GM23248 (cell line): ENCODE measurements around the gene GPC1. TPM values are rescaled to one million over a fixed set of nuclear protein-coding genes. Genes with fewer than 3 reads are reported as not detected.
A peak's percentile ranks its signal among the peaks of the same experiment; 100 is the strongest.

Experiments used
- DNase-seq: peaks from one replicate; pipeline ENCODE4 v3.0.0-alpha.2; 2015
- H2AFZ ChIP-seq: fragments of 200-600 bp; sonication (generic); 2 replicates; pipeline ENCODE4 v1.6.1; 2016; ENCODE audit warnings: antibody characterized with exemption
- H3F3A ChIP-seq: fragments of 200-600 bp; sonication (generic); 2 replicates; pipeline ENCODE4 v1.6.1; 2016; ENCODE audit warnings: mild to moderate bottlenecking, antibody characterized with exemption, mixed run types; ENCODE audit not compliant: insufficient read depth
- H3K27ac ChIP-seq: fragments of 200-600 bp; sonication (generic); 2 replicates; pipeline ENCODE4 v1.5.1; 2016; ENCODE audit warnings: mild to moderate bottlenecking
- H3K27me3 ChIP-seq: fragments of 200-600 bp; sonication (generic); replicated peaks from 2 replicates; pipeline ENCODE4 v1.6.1; 2016; ENCODE audit warnings: mild to moderate bottlenecking; ENCODE audit not compliant: insufficient read depth
- H3K36me3 ChIP-seq: fragments of 200-600 bp; sonication (generic); 2 replicates; pipeline ENCODE4 v1.6.1; 2016; ENCODE audit warnings: low read depth, mild to moderate bottlenecking
- H3K4me1 ChIP-seq: fragments of 200-600 bp; sonication (generic); 2 replicates; pipeline ENCODE4 v1.6.1; 2016; ENCODE audit warnings: mild to moderate bottlenecking; ENCODE audit not compliant: insufficient read depth
- H3K4me2 ChIP-seq: fragments of 200-600 bp; sonication (generic); one replicate; pipeline ENCODE4 v1.6.1; 2016; ENCODE audit warnings: mild to moderate bottlenecking; ENCODE audit not compliant: unreplicated experiment
- H3K4me3 ChIP-seq: fragments of 200-600 bp; sonication (generic); 2 replicates; pipeline ENCODE4 v1.5.1; 2016; ENCODE audit warnings: mild to moderate bottlenecking
- H3K79me2 ChIP-seq: fragments of 200-600 bp; sonication (generic); 2 replicates; pipeline ENCODE4 v1.6.1; 2016; ENCODE audit warnings: mild to moderate bottlenecking; ENCODE audit not compliant: insufficient read depth
- H3K9ac ChIP-seq: fragments of 200-600 bp; sonication (generic); 2 replicates; pipeline ENCODE4 v1.6.1; 2016; ENCODE audit warnings: mild to moderate bottlenecking
- H3K9me2 ChIP-seq: fragments of 200-600 bp; sonication (generic); 2 replicates; pipeline ENCODE4 v1.6.1; 2016; ENCODE audit warnings: mixed run types, mild to moderate bottlenecking, moderate library complexity; ENCODE audit not compliant: insufficient read depth
- H3K9me3 ChIP-seq: fragments of 200-600 bp; sonication (generic); one replicate; pipeline ENCODE4 v1.6.1; 2017; ENCODE audit warnings: low read depth
- H4K20me1 ChIP-seq: fragments of 200-600 bp; sonication (generic); 2 replicates; pipeline ENCODE4 v1.6.0; 2016; ENCODE audit not compliant: insufficient read depth
- EZH2 ChIP-seq: fragments of 200-600 bp; sonication (generic); IDR thresholded peaks from 2 replicates; pipeline ENCODE4 v1.6.1; 2018; ENCODE audit warnings: antibody characterized with exemption, mild to moderate bottlenecking; ENCODE audit not compliant: insufficient read depth, poor library complexity, severe bottlenecking
- EZH2phosphoT487 ChIP-seq: fragments of 200-600 bp; sonication (generic); IDR thresholded peaks from 2 replicates; pipeline ENCODE4 v1.6.1; 2018; ENCODE audit warnings: antibody characterized with exemption, moderate library complexity, mild to moderate bottlenecking, low read depth; ENCODE audit not compliant: insufficient read depth
- WGBS, 2 experiments: methylation state at CpG; one replicate each; pipeline ENCODE4 v1.1.6; 2015 to 2017; ENCODE audit warnings: low lambda C conversion rate in 2 of 2, low coverage in 1 of 2; ENCODE audit errors: missing lambda C conversion rate in 2 of 2; 5-methylcytosine and 5-hydroxymethylcytosine counted together
- in situ Hi-C: fragments of 300-500 bp; cut with MboI; formaldehyde crosslinking; loops from 2 replicates; pipeline ENCODE4 v1.15.0; 2020
- polyA plus RNA-seq: library from polyadenylated mRNA; unstranded; fragments of >200 nt; fragmentation: Nextera tagmentation; extraction: Ambion mirVana; gene quantifications from 2 replicates; pipeline ENCODE4 v1.2.1, GENCODE V29; 2016
- total RNA-seq: library from RNA; depleted of rRNA; stranded (reverse); fragments of >200 nt; shearing (Covaris generic); gene quantifications from 2 replicates; pipeline ENCODE4 v1.2.3, GENCODE V29; 2014

The GPC1 gene
- total and polyA plus RNA-seq, 2 experiments from 2014 or later: 66.4 to 88.2 TPM

DNA sequence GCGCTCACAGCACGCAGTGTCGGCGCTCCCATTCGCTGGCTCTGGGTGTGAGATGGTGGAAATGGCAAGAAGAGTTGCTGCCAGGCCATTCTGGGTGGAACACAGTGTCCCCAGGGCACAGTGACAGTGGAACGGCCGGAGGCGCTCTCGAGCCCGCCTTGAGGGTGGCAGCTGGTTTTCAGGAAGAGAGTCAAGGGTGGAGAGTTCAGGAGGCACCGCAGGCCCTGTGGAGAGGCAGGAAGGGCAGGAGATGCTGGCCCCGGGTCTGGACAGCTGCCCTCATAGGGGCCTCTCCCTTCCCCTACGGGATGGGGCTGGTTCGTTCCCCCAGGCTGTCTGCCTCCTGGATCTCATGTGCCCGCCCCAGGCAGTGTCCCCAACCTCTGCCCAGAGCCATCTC is 12.5 kb downstream of the GPC1 start:
- in situ Hi-C loops: no loop called here
- H3K9me3 ChIP-seq: no peaks in the 10 kb centered on the region
- H3K27ac ChIP-seq: no peak overlapping the region
- H4K20me1 ChIP-seq: no peaks in the 10 kb centered on the region
- H3K4me1 ChIP-seq: no peaks in the 10 kb centered on the region
- no peak overlapping the region for H3K9ac ChIP-seq
- no peak overlapping the region for H2AFZ ChIP-seq
- H3K4me2 ChIP-seq: no peak overlapping the region
- H3F3A ChIP-seq: no peaks in the 10 kb centered on the region
- no peaks in the 10 kb centered on the region for H3K36me3 ChIP-seq
- 91 to 94% methylated on average over 15 of the region's 15 CpGs for WGBS, 2 experiments
- no peak overlapping the region for H3K4me3 ChIP-seq
- DNase-seq: no peak
- H3K79me2 ChIP-seq: peaks cover 26% of the 10 kb centered on the region; the same call in 1 of the 2 replicates
- no peaks in the 10 kb centered on the region for H3K27me3 ChIP-seq
- TF ChIP-seq EZH2 (no peak), EZH2phosphoT487 (no peak)
- no peaks in the 10 kb centered on the region for H3K9me2 ChIP-seq

DNA sequence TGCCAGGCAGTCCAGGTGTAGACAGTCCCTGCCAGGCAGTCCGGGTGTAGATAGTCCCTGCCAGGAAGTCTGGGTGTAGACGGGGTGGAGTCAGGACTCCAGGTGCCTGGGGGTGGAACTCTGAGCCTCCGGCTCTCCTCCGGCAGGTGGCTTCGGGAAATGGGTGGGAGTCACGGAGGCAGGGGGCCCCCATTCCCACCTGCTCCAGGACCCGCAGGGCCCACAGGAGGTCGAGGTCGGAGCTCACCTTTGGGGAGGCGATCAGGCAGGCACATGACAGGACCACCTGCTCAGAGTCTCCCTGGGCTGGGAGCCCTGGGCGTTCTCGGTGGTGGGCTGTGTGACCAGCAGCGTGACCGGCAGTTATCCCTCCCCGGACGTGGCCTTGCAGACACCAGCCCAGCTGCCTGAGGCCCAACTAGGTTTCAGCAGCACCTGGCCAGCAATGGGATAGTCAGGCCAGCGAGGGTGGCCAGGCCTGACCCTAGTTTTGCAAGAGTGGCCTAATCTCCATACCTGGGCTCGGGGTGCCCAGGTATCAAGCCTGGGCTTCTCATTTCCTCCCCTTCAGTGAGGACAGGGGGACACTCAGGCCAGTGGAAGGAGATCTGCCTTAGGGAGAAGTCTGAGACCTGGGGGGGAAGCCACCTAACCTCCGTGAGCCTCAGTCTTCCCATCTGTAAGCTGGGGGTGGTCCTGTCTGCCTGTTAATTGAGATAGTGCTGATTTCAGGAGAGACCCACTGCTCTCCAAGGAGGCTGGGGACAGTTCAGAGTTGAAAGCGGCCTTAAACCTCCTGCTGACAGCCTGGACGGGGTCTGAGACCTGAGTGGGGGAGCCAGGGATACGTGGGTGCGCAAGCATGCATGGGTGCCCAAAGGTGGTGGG is 13.2 kb downstream of the GPC1 start:
- H3K27me3 ChIP-seq: no peaks in the 10 kb centered on the region
- no peak overlapping the region for H3K4me2 ChIP-seq
- no peak for DNase-seq
- H3K9me2 ChIP-seq: no peaks in the 10 kb centered on the region
- no peaks in the 10 kb centered on the region for H4K20me1 ChIP-seq
- no peaks in the 10 kb centered on the region for H3K4me1 ChIP-seq
- H2AFZ ChIP-seq: no peak overlapping the region
- WGBS, 2 experiments: 95 to 97% methylated on average over 22 to 23 of the region's 23 CpGs
- no peaks in the 10 kb centered on the region for H3F3A ChIP-seq
- in situ Hi-C loops: no loop called here
- H3K27ac ChIP-seq: no peak overlapping the region
- peaks cover 21% of the 10 kb centered on the region; the same call in 1 of the 2 replicates for H3K79me2 ChIP-seq
- no peak for TF ChIP-seq EZH2phosphoT487
- no peaks in the 10 kb centered on the region for H3K9me3 ChIP-seq
- no peak overlapping the region for H3K9ac ChIP-seq
- H3K4me3 ChIP-seq: no peak overlapping the region
- no peaks in the 10 kb centered on the region for H3K36me3 ChIP-seq

DNA sequence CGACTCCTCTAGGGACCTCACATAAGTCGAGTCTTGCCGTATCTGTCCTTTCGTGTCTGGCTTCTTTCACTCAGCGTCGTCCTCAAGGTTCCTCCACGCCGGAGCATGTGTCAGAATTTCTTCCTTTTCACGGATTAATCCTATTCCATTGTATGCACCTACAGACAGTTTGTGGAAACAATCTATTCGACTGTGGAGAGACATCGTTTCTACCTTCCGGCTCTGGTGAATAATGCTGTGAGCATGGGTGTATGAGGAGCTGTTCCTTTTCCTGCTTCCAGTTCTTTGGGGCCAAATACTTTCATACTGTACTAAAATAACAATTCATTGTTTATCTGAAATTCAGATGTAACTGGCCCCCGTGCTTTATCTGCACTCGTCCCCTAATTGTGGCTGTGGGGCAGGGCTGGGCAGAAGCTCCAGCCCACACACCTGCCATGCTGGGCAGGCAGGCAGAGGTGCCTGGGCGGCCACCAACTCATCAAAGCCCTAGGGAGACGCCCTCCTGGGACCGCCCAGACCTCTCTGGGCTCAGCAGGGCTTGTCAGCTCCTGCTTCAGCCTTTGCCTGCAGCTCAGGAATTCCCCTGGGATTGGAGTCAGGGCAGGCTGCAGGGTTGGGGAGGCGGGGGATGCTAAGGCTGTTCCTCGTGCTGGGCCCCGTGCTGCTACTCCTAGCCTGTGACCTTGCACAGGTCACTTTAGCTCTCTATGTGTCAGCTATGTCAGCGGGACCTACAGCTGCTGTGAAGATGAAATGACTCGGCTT is 14.5 kb downstream of the GPC1 start:
- in situ Hi-C loops: no loop called here

GRCh38 chr2:240450532-240451107 is 15.2 kb downstream of the GPC1 start:
- Histone ChIP-seq H3K9ac (no peak overlapping the region), H3K9me2 (no peaks in the 10 kb centered on the region), H3F3A (no peaks in the 10 kb centered on the region), H4K20me1 (no peaks in the 10 kb centered on the region), H3K79me2 (peaks cover 12% of the 10 kb centered on the region; the same call in 1 of the 2 replicates), H3K4me1 (no peaks in the 10 kb centered on the region), H3K4me2 (no peak overlapping the region), H2AFZ (no peak overlapping the region), H3K9me3 (no peaks in the 10 kb centered on the region), H3K4me3 (no peak overlapping the region), H3K27ac (no peak overlapping the region), H3K36me3 (no peaks in the 10 kb centered on the region), H3K27me3 (no peaks in the 10 kb centered on the region)
- in situ Hi-C loops: no loop called here
- 77 to 79% methylated on average over 12 to 16 of the region's 16 CpGs for WGBS, 2 experiments
- DNase-seq: no peak
- no peak for TF ChIP-seq EZH2
- TF ChIP-seq EZH2phosphoT487: no peak

More for the DNA sequence above, 14.5 kb downstream of the GPC1 start:
- DNase-seq: peak; percentile 31
- H2AFZ ChIP-seq: no peak overlapping the region
- no peak overlapping the region for H3K27ac ChIP-seq
- no peaks in the 10 kb centered on the region for H3F3A ChIP-seq
- no peaks in the 10 kb centered on the region for H3K9me3 ChIP-seq
- no peaks in the 10 kb centered on the region for H3K9me2 ChIP-seq
- H4K20me1 ChIP-seq: no peaks in the 10 kb centered on the region
- no peak overlapping the region for H3K9ac ChIP-seq
- H3K79me2 ChIP-seq: peaks cover 18% of the 10 kb centered on the region; the same call in 1 of the 2 replicates
- H3K4me1 ChIP-seq: no peaks in the 10 kb centered on the region
- H3K4me3 ChIP-seq: no peak overlapping the region
- no peak overlapping the region for H3K4me2 ChIP-seq
- TF ChIP-seq EZH2phosphoT487 (no peak), EZH2 (no peak)
- 76 to 77% methylated on average over 22 of the region's 22 CpGs for WGBS, 2 experiments
- no peaks in the 10 kb centered on the region for H3K27me3 ChIP-seq
- H3K36me3 ChIP-seq: no peaks in the 10 kb centered on the region
